Measurements from ENCODE around the gene PRMT9.

DNA sequence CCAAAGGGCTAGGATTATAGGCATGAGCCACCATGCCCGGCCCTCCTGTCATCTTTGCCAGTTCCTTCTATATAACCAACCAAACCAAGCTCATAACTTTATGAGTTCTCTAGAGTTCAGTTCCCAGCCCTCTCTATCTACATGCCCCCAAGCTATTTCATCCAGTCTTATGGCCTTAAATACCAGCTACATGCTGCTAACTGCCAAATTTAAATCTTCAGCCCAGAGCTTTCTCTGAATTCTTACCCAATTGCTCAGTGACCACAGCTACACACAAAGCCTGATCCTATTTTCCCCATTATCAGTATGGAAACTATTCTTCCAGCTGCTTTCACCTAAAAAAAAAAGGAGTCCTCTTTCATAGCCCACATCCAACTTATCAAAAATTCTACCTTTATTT, 43.6 kb downstream of the PRMT9 start:
- no peak for TF ChIP-seq CTCF (IDR thresholded peaks at IDR 0.05)
- no peak for TF ChIP-seq POLR2A (IDR thresholded peaks at IDR 0.05)
